GM08714 (cell line): ENCODE data around the gene PSMB5.
A peak's percentile ranks its signal among the peaks of the same experiment; 100 is the strongest.
"Not testable (repeated sequence)": the region's sequence is repeated elsewhere in the genome, so short reads cannot be mapped to it uniquely, and the experiment has no call there.

Experiments
- H3K4me3 ChIP-seq: fragments of 200-500 bp; sonication (Bioruptor generic); 2 replicates; pipeline ENCODE4 v1.5.1; 2014; ENCODE audit warnings: mild to moderate bottlenecking, low read length, inconsistent platforms
- ZNF274 ChIP-seq: IDR thresholded peaks from 2 replicates; pipeline ENCODE4 v1.6.1; 2012; ENCODE audit warnings: mild to moderate bottlenecking, low read depth, low read length

Gene PSMB5

GRCh38 chr14:23006544-23007419 lies 27.9 kb downstream of the PSMB5 start:
- peak overlapping the region; percentile 71 for H3K4me3 ChIP-seq
- TF ChIP-seq ZNF274 = no peak

GRCh38 chr14:23006188-23006534 lies 28.5 kb downstream of the PSMB5 start:
- peak overlapping the region; percentile 71 for H3K4me3 ChIP-seq
- no peak for TF ChIP-seq ZNF274

- no peak for TF ChIP-seq ZNF274
- no peak overlapping the region for H3K4me3 ChIP-seq
Measured at GRCh38 chr14:23005451-23006187, 29.1 kb downstream of the PSMB5 start.

GRCh38 chr14:23004274-23004673 lies 30.4 kb downstream of the PSMB5 start:
- H3K4me3 ChIP-seq = not testable (repeated sequence)

GRCh38 chr14:23002592-23002991 lies 32.1 kb downstream of the PSMB5 start:
- TF ChIP-seq ZNF274 = no peak
- no peak overlapping the region for H3K4me3 ChIP-seq

- no peak overlapping the region for H3K4me3 ChIP-seq
- no peak for TF ChIP-seq ZNF274
Measured at GRCh38 chr14:23000860-23001259, 33.8 kb downstream of the PSMB5 start.

GRCh38 chr14:22998329-22999012 lies 36.2 kb downstream of the PSMB5 start:
- no peak for TF ChIP-seq ZNF274
- no peak overlapping the region for H3K4me3 ChIP-seq

- TF ChIP-seq ZNF274 = no peak
Measured at GRCh38 chr14:22997676-22998323, 36.9 kb downstream of the PSMB5 start.

GRCh38 chr14:22996768-22997654 lies 37.7 kb downstream of the PSMB5 start:
- no peak for TF ChIP-seq ZNF274
- no peak overlapping the region for H3K4me3 ChIP-seq

More at GRCh38 chr14:22997676-22998323, 36.9 kb downstream of the PSMB5 start:
- no peak overlapping the region for H3K4me3 ChIP-seq

- no peak overlapping the region for H3K4me3 ChIP-seq
- no peak for TF ChIP-seq ZNF274
Measured at GRCh38 chr14:22995889-22996625, 38.6 kb downstream of the PSMB5 start.

- no peak overlapping the region for H3K4me3 ChIP-seq
- TF ChIP-seq ZNF274 = no peak
Measured at GRCh38 chr14:22994762-22995275, 39.9 kb downstream of the PSMB5 start.

GRCh38 chr14:22993517-22993916 lies 41.2 kb downstream of the PSMB5 start:
- H3K4me3 ChIP-seq = no peak overlapping the region
- TF ChIP-seq ZNF274 = no peak
